Dedifferentiated amniotic fluid mesenchymal stem cell (primary cell): Measurements from ENCODE around the gene SCNN1A.

Experiments used
- DNase-seq: peaks from one replicate; pipeline ENCODE4 v3.0.0-alpha.2; 2016; ENCODE audit errors: extremely low spot score

Gene SCNN1A

DNA sequence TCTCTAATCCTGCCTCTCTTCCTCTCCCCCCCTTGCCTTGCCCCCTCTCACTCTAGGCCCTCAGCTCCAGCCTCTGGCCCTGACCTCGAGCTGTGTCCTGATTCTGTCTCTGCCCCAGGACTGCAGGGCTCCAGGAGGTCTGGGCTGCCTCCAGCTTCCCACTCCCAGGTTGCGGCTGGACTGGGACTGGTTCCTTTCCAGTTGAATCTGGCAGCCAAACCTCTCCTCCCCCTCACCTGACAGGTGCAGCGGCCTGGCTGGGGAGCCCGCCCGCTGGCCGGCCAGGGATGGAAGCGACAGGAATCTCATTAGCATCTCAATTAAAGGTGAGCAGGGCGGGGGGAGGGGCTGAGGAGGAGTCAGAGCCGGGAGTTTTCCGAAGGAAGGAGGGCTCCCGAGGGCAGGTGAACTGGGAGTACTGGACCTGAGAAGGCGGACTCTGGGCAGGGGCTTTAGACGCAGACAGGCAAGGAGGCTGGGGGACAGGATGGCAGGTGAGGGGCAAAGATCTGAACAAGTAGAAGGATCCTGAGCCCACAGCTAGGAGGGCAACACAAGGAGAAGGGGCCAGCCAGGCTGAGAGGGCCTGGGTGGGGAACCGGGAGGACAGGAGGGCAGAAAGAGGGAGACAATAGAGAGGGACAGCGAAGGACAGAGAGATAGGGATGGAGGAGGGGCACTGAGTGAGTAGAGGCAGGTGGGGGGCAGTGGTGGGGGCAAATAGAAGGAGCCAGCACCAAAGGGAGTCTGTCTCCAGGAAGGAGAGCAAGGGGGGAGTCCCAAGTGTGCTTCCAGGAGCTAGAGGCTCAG lies at the start of gene SCNN1A:
TSS of gene SCNN1A (minus strand) at position 295 of the 810 bp plus-strand sequence. CDS start 780 bp downstream, outside the sequence.
- DNase-seq = no peak

- no peak for DNase-seq
Measured at GRCh38 chr12:6424866-6425265, 49.5 kb upstream of the SCNN1A start.

DNA sequence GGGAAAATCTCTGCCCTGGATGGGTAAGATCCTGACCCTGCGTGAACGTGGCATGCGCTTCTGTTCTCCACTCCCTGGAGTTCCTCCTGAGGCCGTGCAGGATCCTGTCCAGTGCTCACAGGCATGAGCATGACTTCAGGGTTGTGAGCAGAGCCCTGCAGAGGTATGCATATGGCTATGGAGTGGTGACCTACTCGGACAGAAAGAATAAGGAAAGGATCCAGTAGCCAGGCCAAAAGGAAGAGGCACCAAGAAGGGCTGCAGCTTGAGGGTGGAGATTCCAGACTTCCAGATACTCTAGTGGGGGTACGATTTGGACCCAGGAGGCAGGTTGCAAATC lies 48.6 kb upstream of the SCNN1A start:
- no peak for DNase-seq

DNA sequence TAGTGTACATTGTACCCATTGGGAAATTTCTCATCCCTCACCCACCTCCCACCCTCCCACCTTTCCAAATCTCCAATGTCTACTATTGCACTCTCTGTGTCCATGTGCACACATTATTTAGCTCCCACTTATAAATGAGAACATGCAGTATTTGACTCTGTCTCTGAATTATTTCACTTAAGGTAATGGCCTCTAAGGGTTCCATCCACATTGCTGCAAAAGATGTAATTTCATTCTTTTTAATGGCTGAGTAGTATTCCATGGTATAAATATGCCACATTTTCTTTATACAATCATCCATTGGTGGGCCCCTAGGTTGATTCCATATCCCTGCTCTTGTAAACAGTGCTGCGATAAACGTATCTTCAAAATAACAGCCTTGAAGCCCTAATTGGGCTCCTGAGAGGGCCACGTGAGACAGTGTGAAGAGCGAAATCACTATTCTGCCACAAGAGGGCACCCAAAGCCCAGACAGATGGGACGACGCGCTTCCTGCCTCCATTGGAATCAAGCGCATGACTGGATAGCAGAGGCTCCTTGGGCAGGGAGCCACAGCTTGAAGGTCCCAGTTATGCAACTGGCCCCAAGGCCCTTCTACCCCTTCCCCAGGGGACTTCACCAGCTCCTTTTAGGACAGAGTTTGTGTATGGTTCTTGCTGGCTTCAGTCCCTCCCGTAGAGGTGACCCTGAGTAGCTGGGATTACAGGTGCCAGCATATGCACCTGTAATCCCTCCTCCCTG lies 48.1 kb upstream of the SCNN1A start:
- DNase-seq = peak; percentile 94

GRCh38 chr12:6420364-6420763 lies 45.0 kb upstream of the SCNN1A start:
- DNase-seq = no peak

DNA sequence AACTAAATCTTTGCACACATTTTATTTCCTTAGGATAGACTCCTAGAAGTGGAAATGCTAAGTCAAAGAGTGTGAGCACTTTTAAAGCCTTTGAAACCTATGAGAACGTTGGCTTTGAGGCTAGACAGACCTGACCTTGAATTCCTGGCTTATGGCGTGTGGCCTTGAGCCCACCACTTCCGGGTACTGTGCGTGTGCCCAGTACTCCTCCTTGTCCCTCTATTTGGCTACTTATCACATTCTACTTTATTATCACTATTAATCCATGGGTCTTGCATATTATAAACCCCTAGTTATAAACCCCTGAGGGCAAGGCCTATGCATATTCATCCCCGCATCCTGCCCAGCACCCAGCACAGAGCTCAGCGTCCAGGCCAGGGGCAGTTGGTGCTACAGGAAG lies 43.4 kb upstream of the SCNN1A start:
- no peak for DNase-seq

DNA sequence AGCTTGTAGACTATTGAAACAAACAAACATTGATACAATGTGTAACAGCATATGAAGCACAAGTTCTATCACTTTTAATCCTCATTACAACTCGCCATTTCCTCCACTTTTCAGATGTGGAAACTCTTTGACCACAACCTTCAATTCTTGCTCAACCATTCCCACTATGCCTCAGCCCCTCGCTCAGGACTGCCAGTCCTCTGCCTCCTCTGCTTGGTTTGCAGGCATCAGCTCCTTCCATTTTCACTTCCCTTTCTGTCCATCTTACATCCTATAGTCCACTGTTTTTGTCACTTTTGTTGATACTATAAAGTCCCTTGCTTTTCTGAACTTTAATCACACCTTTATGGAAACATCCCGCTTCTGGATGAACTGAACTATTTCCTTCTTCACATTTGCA lies 41.2 kb upstream of the SCNN1A start:
- no peak for DNase-seq

DNA sequence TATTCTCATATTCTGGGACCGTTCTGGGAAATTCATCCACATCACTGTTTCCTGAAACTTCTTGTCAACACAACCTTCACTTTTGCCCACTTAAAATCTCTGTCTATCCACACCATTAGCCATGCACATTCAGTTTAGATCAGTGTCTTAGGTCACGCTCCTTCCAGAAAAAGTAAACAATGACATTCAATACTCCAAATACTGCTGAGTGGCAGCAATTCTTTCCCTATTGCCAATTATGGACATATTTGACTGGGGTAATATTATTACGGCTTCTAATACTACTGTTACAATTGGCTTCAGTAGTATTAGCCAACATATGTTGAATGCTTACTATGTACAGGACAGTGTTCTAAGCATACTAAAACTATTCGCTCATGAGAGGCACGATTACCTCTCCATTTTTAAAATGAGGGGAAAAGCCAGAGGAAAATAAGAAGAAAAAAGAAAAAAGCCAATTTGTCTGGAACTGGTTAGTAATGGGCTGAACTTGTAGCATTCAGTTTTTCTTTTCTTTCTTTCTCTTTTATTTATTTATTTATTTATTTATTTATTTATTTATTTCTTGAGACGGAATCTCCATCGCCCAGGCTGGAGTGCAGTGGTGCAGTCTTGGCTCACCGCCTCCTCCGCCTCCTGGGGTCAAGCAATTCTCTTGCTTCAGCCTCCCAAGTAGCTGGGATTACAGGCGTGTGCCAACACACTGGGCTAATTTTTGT lies 32.0 kb upstream of the SCNN1A start:
- no peak for DNase-seq

DNA sequence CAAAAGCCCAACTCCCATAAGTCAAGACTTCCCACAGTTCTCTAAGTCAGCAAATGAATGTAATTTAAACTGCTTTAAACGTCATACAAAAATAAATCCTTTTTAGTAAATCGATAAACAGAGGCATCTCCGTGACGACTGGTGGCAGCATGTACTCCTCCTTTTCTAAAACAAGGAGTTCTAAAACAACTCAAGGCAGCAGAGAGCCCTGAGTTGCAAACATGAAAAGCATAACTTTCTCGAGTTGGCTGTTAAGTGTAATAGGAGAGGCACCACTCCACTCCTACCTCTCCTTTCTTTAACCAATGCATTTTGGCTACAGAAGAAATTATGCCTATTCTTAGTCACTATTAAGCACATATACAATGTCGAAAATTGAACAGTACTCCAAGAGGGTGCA lies 30.6 kb upstream of the SCNN1A start:
- no peak for DNase-seq

DNA sequence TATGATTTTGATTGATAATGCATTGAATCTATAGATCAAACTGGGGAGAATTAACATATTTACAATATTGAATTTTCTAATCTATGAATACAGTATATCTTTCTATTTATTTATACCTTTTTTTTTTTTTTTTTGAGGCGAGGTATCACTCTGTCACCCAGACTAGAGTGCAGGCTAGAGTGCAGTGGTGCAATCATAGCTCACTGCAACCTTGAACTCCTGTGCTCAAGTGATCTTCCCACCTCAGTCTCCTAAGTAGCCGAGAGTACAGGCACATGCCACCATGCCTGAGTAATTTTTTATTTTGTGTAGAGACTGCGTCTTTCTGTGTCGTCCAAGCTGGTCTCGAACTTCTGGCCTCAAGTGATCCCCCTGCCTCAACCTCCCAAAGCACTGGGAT lies 29.0 kb upstream of the SCNN1A start:
- DNase-seq = no peak

GRCh38 chr12:6399884-6400644 lies 24.7 kb upstream of the SCNN1A start:
- no peak for DNase-seq

DNA sequence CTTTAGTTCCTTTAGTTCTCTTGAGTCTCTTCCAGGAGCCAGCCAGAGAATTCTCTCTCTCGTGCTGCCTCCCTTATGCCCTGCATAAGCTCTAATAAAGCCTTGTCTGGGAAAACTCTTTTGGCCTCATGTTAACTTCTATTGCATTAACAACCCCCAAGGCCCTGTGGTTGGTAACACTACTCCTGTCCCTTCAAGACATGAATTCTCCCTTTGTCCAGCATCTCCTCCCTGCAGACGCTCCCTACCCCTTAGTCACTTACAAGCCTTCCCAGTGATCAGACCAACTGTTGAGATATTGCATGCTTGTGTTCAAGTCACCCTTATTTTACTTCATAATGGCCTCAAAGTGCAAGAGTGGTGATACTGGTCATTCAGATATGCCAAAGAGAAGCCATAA lies 20.7 kb upstream of the SCNN1A start:
- no peak for DNase-seq

GRCh38 chr12:6394398-6394797 lies 19.0 kb upstream of the SCNN1A start:
- no peak for DNase-seq

- DNase-seq = no peak
Measured at GRCh38 chr12:6393109-6393508, 17.7 kb upstream of the SCNN1A start.

GRCh38 chr12:6392504-6392903 lies 17.1 kb upstream of the SCNN1A start:
- no peak for DNase-seq

DNA sequence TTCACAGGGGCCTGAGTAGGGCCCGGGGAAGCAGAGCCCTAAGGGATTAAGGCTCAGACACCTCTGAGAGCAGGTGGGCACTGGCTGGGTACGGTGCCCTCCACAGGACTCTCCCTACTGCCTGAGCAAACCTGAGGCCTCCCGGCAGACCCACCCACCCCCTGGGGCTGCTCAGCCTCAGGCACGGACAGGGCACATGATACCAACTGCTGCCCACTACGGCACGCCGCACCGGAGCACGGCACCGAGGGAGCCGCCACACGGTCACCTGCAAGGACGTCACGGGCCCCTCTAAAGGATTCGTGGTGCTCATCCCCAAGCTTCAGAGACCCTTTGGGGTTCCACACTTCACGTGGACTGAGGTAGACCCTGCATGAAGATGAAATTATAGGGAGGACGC lies 15.7 kb upstream of the SCNN1A start:
- DNase-seq = no peak

GRCh38 chr12:6390084-6390799 lies 14.9 kb upstream of the SCNN1A start:
- no peak for DNase-seq

- no peak for DNase-seq
Measured at GRCh38 chr12:6387541-6387940, 12.2 kb upstream of the SCNN1A start.

DNA sequence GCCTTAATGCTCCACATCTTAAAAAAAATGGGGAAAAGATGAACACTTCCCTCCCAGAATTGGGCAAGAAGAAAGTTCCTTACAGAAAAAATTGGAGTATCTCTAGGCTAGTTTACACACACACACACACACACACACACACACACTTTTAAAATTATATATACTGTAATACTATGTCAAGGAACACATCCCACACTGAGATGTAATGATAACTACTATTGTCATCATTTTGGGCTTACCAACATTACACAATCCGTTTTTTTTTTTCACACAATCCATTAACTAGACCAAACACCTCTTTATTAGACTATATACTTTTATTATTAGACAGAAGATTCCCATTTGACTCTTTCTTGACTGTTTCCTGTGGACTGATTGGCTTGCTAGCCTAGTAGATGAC lies 11.1 kb upstream of the SCNN1A start:
- no peak for DNase-seq

DNA sequence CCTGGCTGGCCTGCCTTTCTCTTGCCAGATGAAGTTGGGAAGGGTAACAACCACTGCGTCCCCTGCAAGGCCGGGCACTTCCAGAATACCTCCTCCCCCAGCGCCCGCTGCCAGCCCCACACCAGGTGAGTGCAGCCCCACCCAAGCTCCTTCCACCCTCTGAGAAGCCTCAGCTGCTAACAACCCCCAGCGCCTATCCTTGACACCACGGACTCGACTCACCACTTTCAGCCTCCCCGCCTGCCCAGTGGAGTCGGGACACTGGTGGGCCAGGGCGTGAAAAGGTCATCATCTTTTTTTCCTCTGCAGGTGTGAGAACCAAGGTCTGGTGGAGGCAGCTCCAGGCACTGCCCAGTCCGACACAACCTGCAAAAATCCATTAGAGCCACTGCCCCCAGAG lies 10.7 kb upstream of the SCNN1A start:
- no peak for DNase-seq
